Activated naive CD4-positive, alpha-beta T cell treated with anti-CD3 and anti-CD28 coated beads, Interleukin-2, amount 50 U/mL, for 24 hours (primary cell): ENCODE data around the gene PDS5A.
"Not testable (repeated sequence)": the region's sequence is repeated elsewhere in the genome, so short reads cannot be mapped to it uniquely, and the experiment has no call there.

Experiments
- H3K27ac Mint-ChIP-seq: one replicate; pipeline ENCODE4 v1.8.0; 2021; ENCODE audit warnings: mild to moderate bottlenecking, mixed read lengths
- H3K27me3 Mint-ChIP-seq: one replicate; pipeline ENCODE4 v1.8.0; 2021; ENCODE audit warnings: mixed read lengths
- H3K36me3 Mint-ChIP-seq: one replicate; pipeline ENCODE4 v1.8.0; 2021; ENCODE audit warnings: mixed read lengths
- H3K4me1 Mint-ChIP-seq: one replicate; pipeline ENCODE4 v1.8.0; 2021; ENCODE audit warnings: mixed read lengths
- H3K4me3 Mint-ChIP-seq: one replicate; pipeline ENCODE4 v1.8.0; 2021; ENCODE audit warnings: mild to moderate bottlenecking, mixed read lengths
- H3K9me3 Mint-ChIP-seq: one replicate; pipeline ENCODE4 v1.8.0; 2021; ENCODE audit warnings: mixed read lengths

The PDS5A gene

DNA sequence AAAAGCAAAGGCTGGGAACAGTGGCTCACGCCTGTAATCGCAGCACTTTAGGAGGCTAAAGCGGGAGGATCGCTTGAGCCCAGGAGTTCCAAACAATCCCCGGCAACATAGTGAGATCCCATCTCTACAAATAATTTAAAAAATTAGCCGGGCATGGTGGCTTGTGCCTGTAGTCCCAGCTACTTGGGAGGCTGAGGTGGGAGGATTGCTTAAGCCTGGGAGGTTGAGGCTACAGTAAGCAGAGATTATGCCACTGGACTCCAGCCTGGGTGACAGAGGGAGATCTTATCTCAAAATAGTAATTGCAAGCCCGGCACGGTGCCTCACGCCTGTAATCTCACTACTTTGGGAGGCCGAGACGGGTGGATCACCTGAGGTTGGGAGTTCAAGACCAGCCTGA lies 139.3 kb downstream of the PDS5A start:
- H3K4me1 Mint-ChIP-seq, H3K27me3 Mint-ChIP-seq, H3K4me3 Mint-ChIP-seq, H3K27ac Mint-ChIP-seq, H3K9me3 Mint-ChIP-seq: not testable (repeated sequence)
- H3K36me3 Mint-ChIP-seq, result peaks cover 17% of the 10 kb centered on the region

DNA sequence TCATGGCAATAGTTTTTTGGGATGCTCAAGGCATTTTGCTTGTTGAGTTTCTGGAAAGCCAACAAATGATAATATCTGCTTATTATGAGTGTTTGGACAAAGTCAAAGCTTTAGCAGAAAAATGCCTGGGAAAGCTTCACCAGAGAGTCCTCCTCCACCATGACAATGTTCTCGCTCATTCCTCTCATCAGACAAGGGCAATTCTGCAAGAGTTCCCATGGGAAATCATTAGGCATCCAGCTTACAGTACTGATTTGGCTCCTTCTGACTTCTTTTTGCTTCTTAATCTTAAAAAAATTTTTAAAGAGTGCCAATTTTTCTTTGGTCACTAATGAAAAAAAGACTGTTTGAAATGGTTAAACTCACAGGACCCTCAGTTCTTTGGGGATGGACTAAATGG lies 143.4 kb downstream of the PDS5A start:
- Mint-ChIP-seq H3K4me3 (no peak overlapping the region), H3K36me3 (peaks cover 14% of the 10 kb centered on the region), H3K27me3 (no peaks in the 10 kb centered on the region), H3K4me1 (no peaks in the 10 kb centered on the region), H3K9me3 (no peaks in the 10 kb centered on the region), H3K27ac (no peak overlapping the region)

DNA sequence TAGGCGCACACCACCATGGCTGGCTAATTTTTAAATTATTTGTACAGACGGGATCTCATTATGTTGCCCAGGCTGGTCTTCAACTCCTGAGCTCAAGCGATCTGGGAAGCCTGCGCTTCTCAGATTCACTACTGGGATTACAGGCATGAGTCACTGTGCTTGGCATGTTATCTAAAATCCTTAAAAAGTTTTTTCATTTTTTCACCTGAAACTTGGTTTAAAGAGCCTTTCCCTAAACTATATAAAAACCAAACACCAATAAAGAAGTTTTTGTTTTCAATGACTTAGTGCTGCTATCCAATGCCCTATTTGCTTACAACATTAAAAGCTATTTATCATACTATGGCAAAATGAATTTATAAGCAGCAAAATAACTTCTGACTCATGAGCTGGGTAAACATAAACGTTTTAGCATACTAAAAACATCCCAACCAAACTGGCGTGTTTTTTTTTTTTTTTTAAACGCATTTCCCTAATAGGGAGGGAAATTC lies 151.9 kb downstream of the PDS5A start:
- H3K36me3 Mint-ChIP-seq, result peaks cover 6% of the 10 kb centered on the region
- peak overlapping the region; percentile 76 for H3K27ac Mint-ChIP-seq
- no peaks in the 10 kb centered on the region for H3K9me3 Mint-ChIP-seq
- no peak overlapping the region for H3K4me3 Mint-ChIP-seq
- H3K4me1 Mint-ChIP-seq, result no peaks in the 10 kb centered on the region
- H3K27me3 Mint-ChIP-seq, result no peaks in the 10 kb centered on the region

DNA sequence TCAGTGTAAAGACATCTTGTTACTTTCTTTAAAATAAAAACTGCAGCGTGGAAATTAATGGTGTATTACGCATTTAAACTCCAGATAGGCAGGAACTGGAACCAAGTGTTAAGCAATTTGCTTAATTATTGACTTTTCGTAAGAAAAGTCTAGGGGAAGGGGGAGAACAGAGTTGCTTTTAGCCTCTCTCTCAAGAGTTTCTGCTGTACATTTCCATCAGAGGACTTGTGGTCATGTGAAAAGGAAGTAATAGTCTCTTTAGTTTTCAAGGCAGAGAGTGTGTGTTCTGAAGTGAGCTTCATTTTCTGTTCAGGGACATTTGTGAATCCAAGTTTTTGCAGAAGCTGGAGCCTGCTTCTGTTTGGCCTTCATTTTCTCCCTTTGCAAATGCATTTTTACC lies 152.6 kb downstream of the PDS5A start:
- H3K27me3 Mint-ChIP-seq, result no peaks in the 10 kb centered on the region
- peaks cover 6% of the 10 kb centered on the region for H3K36me3 Mint-ChIP-seq
- no peaks in the 10 kb centered on the region for H3K4me1 Mint-ChIP-seq
- no peaks in the 10 kb centered on the region for H3K9me3 Mint-ChIP-seq
- no peak overlapping the region for H3K4me3 Mint-ChIP-seq
- H3K27ac Mint-ChIP-seq, result no peak overlapping the region

DNA sequence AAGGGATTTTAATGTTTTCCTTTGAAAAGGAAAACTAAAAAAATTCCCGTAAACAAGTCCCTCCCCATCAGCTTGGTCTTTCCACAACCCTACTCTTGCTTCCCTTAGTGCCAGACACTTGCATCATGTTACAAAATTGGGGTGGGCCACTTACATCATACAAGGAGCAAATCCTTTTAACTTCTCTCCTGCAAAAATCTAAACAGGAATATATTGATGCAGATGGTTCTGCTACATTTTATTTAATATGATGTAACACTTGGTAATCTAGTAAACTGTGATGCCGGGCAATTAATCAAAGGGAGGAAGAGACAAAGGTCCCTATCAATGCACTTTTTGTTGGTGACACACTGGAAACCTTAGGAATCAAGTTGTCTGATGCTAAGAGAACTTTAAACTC lies 154.5 kb downstream of the PDS5A start:
- H3K27me3 Mint-ChIP-seq, result no peaks in the 10 kb centered on the region
- H3K4me3 Mint-ChIP-seq, result no peak overlapping the region
- H3K36me3 Mint-ChIP-seq, result peaks cover 3% of the 10 kb centered on the region
- no peaks in the 10 kb centered on the region for H3K9me3 Mint-ChIP-seq
- peak overlapping the region; percentile 48 for H3K27ac Mint-ChIP-seq
- H3K4me1 Mint-ChIP-seq, result no peaks in the 10 kb centered on the region

DNA sequence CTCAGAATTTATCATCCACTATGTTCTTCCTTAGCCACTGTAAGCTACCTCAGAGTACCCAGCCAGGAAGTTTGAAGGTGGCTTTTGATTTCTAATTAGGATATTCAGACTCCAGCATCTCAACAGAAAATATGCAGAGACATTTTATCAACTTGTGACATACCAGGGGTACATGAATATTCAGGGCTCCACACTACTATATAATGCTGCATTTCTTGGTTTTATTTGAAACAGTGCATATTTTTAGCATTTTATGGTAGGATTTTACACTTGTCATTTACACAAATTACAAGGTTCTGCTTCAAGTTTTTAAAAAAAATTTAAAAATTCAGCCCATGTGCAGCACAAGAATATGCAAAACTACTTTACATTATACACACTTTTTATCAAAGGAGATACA lies 155.0 kb downstream of the PDS5A start:
- H3K4me3 Mint-ChIP-seq, result no peak overlapping the region
- H3K27ac Mint-ChIP-seq, result no peak overlapping the region
- no peaks in the 10 kb centered on the region for H3K4me1 Mint-ChIP-seq
- peaks cover 3% of the 10 kb centered on the region for H3K36me3 Mint-ChIP-seq
- no peaks in the 10 kb centered on the region for H3K27me3 Mint-ChIP-seq
- no peaks in the 10 kb centered on the region for H3K9me3 Mint-ChIP-seq

DNA sequence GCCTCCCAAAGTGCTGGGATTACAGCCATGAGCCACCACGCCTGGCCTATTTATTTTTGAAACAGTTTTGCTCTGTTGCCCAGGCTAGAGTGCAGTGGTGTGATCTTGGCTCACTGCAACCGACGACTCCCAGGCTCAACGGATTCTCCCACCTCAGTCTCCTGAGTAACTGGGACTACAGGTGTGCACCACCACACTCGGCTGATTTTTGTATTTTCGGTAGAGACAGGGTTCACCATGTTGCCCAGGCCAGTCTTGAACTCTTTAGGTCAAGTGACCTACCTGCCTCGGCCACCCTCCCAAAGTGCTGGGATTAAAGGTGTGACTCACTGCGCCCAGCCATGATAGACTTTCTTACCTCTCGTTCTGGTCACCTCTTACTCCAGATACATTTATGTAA lies 155.8 kb downstream of the PDS5A start:
- no peaks in the 10 kb centered on the region for H3K4me1 Mint-ChIP-seq
- peaks cover 3% of the 10 kb centered on the region for H3K36me3 Mint-ChIP-seq
- no peaks in the 10 kb centered on the region for H3K9me3 Mint-ChIP-seq
- H3K4me3 Mint-ChIP-seq, result no peak overlapping the region
- no peak overlapping the region for H3K27ac Mint-ChIP-seq
- H3K27me3 Mint-ChIP-seq, result no peaks in the 10 kb centered on the region

DNA sequence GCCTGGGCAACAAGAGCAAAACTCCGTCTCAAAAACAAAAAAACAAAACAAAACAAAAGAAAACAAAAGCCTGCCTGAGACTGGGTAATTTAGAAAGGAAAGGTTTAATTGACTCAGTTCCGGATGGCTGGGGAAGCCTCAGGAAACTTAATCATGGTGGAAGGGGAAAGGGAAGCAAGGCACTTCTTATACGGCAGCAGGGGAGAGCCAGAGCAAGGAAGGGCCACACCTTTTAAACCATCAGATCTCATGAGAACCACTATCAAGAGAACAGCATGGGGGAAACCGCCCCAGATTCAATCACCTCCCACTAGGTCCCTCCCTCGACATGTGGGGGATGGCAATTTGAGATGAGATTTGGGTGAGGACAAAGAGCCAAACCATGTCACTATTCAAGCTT lies 157.5 kb downstream of the PDS5A start:
- no peak overlapping the region for H3K27ac Mint-ChIP-seq
- H3K9me3 Mint-ChIP-seq, result no peaks in the 10 kb centered on the region
- H3K27me3 Mint-ChIP-seq, result no peaks in the 10 kb centered on the region
- peaks cover 3% of the 10 kb centered on the region for H3K36me3 Mint-ChIP-seq
- no peak overlapping the region for H3K4me3 Mint-ChIP-seq
- H3K4me1 Mint-ChIP-seq, result no peaks in the 10 kb centered on the region

DNA sequence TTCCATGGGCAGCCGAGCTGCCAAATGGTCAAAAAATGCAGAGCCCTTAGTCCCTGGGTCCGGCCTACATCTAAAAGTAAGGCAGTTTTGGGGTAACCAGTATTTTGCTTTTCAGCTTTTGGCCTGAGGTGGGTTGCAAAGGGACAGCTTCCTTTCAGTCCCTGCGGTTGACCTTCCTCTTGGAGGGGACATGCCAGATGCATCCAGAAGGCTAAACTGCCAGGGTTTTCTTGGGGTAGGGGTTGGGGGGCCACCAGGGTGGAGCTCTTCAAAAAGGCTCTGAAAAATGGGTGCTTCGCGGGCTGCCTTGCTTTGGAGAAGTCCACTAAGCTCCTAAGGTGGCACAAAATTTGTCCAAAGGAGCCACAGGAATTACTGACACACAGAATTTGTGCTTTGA lies 159.1 kb downstream of the PDS5A start:
- no peaks in the 10 kb centered on the region for H3K4me1 Mint-ChIP-seq
- H3K27me3 Mint-ChIP-seq, result no peaks in the 10 kb centered on the region
- no peaks in the 10 kb centered on the region for H3K9me3 Mint-ChIP-seq
- H3K36me3 Mint-ChIP-seq, result peaks cover 1% of the 10 kb centered on the region
- no peak overlapping the region for H3K4me3 Mint-ChIP-seq
- H3K27ac Mint-ChIP-seq, result no peak overlapping the region

DNA sequence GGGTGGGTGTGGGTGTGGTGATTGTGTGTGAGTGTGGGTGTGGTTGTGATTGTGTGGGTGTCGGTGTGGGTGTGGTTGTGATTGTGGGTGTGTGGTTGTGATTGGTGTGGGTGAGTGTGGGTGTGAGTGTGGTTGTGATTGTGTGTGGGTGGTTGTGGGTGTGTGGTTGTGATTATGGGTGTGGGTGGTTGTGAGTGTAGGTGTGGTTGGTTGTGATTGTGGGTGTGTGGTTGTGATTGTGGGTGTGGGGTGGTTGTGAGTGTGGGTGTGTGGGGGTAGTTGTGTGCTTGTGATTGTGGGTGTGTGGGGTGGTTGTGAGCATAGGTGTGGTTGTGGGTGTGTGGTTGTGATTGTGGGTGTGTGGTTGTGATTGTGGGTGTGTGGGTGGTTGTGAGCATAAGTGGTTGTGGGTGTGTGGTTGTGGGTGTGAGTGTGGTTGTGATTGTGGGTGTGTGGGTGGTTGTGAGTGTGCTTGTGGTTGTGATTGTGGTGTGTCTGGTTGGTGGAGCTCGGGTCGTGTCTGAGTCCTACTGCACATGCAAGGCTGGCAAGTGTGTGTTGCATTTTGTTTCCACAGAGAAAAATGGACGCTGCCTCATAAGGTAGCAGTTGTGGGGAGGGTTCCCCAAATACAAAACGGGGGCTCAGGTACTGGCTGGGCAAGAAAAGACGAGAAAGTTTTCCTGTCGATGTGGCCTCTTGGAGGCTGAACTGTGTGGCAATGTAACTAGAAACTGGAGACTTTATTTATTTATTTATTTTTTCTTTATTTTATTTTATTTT lies 163.1 kb downstream of the PDS5A start:
- H3K4me3 Mint-ChIP-seq, result no peak overlapping the region
- H3K27me3 Mint-ChIP-seq, result no peaks in the 10 kb centered on the region

DNA sequence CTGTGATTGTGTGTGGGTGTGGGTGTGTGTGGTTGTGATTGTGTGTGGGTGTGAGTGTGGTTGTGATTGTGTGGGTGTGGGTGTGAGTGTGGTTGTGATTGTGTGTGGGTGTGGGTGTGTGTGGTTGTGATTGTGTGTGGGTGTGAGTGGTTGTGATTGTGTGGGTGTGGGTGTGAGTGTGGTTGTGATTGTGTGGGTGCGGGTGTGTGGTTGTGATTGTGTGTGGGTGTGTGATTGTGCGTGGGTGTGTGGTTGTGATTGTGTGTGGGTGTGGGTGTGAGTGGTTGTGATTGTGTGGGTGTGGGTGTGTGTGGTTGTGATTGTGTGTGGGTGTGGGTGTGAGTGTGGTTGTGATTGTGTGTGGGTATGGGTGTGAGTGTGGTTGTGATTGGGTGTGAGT lies 163.9 kb downstream of the PDS5A start:
- H3K36me3 Mint-ChIP-seq, H3K4me3 Mint-ChIP-seq, H3K4me1 Mint-ChIP-seq, H3K27ac Mint-ChIP-seq, H3K9me3 Mint-ChIP-seq, H3K27me3 Mint-ChIP-seq: not testable (repeated sequence)

More for the DNA sequence above, 163.1 kb downstream of the PDS5A start:
- Mint-ChIP-seq H3K27ac (peak overlapping the region; percentile 82), H3K36me3 (peaks cover 3% of the 10 kb centered on the region), H3K9me3 (no peaks in the 10 kb centered on the region), H3K4me1 (peaks cover 7% of the 10 kb centered on the region)

DNA sequence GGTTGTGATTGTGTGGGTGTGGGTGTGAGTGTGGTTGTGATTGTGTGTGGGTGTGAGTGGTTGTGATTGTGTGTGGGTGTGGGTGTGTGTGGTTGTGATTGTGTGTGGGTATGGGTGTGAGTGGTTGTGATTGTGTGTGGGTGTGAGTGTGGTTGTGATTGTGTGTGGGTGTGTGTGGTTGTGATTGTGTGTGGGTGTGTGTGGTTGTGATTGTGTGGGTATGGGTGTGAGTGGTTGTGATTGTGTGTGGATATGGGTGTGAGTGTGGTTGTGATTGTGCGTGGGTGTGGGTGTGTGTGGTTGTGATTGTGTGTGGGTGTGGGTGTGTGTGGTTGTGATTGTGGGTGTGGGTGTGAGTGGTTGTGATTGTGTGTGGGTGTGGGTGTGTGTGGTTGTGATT lies 164.7 kb downstream of the PDS5A start:
- not testable (repeated sequence) for H3K36me3 Mint-ChIP-seq, H3K27me3 Mint-ChIP-seq, H3K4me3 Mint-ChIP-seq, H3K4me1 Mint-ChIP-seq, H3K9me3 Mint-ChIP-seq
- peak overlapping the region; percentile 55 for H3K27ac Mint-ChIP-seq

DNA sequence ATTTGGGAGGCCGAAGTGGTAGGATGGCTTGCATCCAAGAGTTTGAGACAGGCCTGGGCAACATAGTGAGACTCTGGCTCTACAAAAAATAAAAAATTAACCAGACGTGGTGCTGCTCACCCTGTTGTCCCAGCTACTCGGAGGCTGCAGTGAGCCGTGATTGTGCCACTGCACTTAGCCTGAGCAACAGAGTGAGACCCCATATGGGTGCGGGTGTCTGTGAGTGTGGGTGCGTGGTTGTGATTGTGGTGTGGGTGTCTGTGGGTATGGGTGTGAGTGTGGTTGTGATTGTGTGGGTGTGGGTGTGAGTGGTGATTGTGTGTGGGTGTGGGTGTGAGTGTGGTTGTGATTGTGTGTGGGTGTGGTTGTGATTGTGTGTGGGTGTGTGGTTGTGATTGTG lies 165.2 kb downstream of the PDS5A start:
- H3K36me3 Mint-ChIP-seq, result peaks cover 3% of the 10 kb centered on the region
- no peaks in the 10 kb centered on the region for H3K27me3 Mint-ChIP-seq
- H3K9me3 Mint-ChIP-seq, result no peaks in the 10 kb centered on the region
- peaks cover 7% of the 10 kb centered on the region for H3K4me1 Mint-ChIP-seq
- H3K27ac Mint-ChIP-seq, result peak overlapping the region; percentile 96
- H3K4me3 Mint-ChIP-seq, result no peak overlapping the region

DNA sequence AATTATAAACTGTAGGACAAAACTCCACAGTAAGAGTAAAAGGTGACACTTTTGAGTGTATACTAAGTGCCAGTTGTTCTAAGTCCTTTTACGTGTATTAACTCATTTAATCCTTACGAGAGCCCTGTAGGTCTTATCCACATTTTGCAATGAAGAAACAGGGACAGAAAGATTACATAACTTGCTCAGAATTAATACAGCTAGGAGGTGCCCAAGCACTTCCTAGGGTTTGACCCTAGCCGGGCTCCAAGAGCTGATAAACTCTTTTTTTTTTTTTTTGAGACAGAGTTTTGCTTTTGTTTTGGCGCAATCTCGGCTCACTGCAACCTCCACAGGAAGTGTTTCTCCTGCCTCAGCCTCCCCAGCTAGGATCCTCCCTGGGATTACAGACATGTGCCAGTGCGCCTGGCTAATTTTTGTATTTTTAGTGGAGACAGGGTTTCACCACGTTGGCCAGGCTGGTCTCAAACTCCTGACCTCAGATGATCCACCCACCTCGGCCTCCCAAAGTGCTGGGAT lies 169.4 kb downstream of the PDS5A start:
- peaks cover 3% of the 10 kb centered on the region for H3K36me3 Mint-ChIP-seq
- no peaks in the 10 kb centered on the region for H3K27me3 Mint-ChIP-seq
- H3K4me3 Mint-ChIP-seq, result no peak overlapping the region
- peaks cover 7% of the 10 kb centered on the region for H3K4me1 Mint-ChIP-seq
- H3K27ac Mint-ChIP-seq, result no peak overlapping the region
- no peaks in the 10 kb centered on the region for H3K9me3 Mint-ChIP-seq

DNA sequence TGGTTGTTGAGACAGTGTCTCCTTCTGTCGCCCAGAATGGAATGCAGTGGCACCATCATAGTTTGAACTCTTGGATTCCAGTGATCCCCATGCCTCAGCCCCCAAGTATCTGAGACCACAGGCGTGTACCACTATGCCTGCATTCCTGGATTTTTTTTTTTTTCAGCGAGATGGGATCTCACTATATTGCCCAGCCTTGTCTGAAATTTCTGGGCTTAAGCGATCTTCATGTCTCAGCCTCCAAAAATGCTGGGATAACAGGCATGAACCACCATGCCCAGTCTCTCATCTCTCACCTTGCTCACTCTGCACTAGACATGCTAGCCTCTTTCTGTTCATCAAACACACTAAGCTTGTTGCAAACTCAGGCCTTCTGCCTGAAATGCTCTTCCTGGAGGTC lies 175.7 kb downstream of the PDS5A start:
- no peaks in the 10 kb centered on the region for H3K36me3 Mint-ChIP-seq
- no peaks in the 10 kb centered on the region for H3K4me1 Mint-ChIP-seq
- no peaks in the 10 kb centered on the region for H3K9me3 Mint-ChIP-seq
- no peak overlapping the region for H3K4me3 Mint-ChIP-seq
- no peaks in the 10 kb centered on the region for H3K27me3 Mint-ChIP-seq
- no peak overlapping the region for H3K27ac Mint-ChIP-seq

DNA sequence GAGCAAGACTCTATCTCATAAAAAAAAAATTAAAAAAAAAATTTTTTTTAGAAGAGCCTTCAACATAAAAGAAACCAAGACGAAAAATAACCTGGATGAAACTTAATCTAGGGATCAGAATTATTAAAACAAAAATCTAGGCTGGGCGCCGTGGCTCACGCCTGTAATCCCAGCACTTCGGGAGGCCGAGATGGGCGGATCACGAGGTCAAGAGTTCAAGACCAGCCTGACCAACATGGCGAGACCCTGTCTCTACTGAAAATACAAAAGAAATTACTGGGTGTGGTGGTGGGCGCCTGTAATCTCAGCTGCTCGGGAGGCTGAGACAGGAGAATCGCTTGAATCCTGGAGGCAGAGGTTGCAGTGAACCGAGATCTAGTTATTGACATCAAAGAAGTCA lies 184.7 kb downstream of the PDS5A start:
- H3K4me3 Mint-ChIP-seq, H3K27ac Mint-ChIP-seq, H3K4me1 Mint-ChIP-seq, H3K27me3 Mint-ChIP-seq, H3K36me3 Mint-ChIP-seq, H3K9me3 Mint-ChIP-seq: not testable (repeated sequence)

DNA sequence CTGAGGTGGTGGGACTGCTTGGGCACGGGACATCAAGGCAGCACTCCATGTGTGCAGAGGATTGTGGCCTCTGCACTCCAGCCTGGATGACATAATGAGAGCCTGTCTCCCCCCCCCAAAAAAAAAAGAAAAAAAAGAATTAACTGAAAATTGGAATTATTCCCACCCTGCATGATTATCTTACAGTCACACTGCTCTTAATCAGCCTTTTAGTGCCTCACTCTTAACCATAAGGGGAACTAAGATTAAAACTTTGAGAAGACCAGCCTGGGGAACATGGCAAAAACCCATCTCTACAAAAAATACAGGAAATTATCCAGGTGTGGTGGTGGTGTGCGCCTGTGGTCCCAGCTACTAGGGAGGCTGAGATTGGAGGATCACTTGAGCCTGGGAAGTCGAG lies 185.2 kb downstream of the PDS5A start:
- Mint-ChIP-seq H3K27me3 (no peaks in the 10 kb centered on the region), H3K27ac (no peak overlapping the region), H3K4me3 (no peak overlapping the region), H3K9me3 (no peaks in the 10 kb centered on the region), H3K36me3 (no peaks in the 10 kb centered on the region), H3K4me1 (no peaks in the 10 kb centered on the region)
